Tibial nerve (tissue), 3 donors: Measurements from ENCODE around the gene CAT.

ENCODE experiments used
- CTCF ChIP-seq, 5 experiments: fragments of 200-600 bp in 3 of 5; fragments of 450-650 bp in 2 of 5; sonication (generic) in 3 of 5; IDR thresholded peaks; one replicate each; pipeline ENCODE4 v1.5.1; 2016 to 2019; ENCODE audit warnings: antibody characterized with exemption in 5 of 5, mild to moderate bottlenecking in 3 of 5, moderate library complexity in 2 of 5
- POLR2A ChIP-seq, 2 donors: fragments of 450-650 bp; IDR thresholded peaks; one replicate each; pipeline ENCODE4 v1.6.1; 2017; ENCODE audit warnings: antibody characterized with exemption in 2 of 2, mild to moderate bottlenecking in 2 of 2, moderate library complexity in 2 of 2

- TF ChIP-seq CTCF (IDR thresholded peaks at IDR 0.05) (no peak), POLR2A (IDR thresholded peaks at IDR 0.05) (no peak)
These were observed 30.1 kb upstream of the CAT start for GRCh38 chr11:34408580-34409172.
